ENCODE data around the gene ITGB4.

- TF ChIP-seq ZNF384 (IDR thresholded peaks at IDR 0.05) = no peak
- TF ChIP-seq SUZ12 (IDR thresholded peaks at IDR 0.05) = no peak; the same call in 1 of the 2 replicates
- TF ChIP-seq ARNT (IDR thresholded peaks at IDR 0.05) = no peak
Measured at GRCh38 chr17:75784473-75785015, 63.3 kb downstream of the ITGB4 start, which contains the start of gene UNK.

All from HEK293T (cell line).